IgD-negative memory B cell (primary cell): ENCODE results near the gene DNAJC1. TPM values are rescaled to one million over a fixed set of nuclear protein-coding genes. Genes with fewer than 3 reads are reported as not detected.
A peak's percentile ranks its signal among the peaks of the same experiment; 100 is the strongest.

ENCODE experiments used
- H3K27ac Mint-ChIP-seq, 3 donors: one replicate each; pipeline ENCODE4 v1.8.0; 2020 to 2022; ENCODE audit warnings: mild to moderate bottlenecking in 3 of 3, mixed read lengths in 3 of 3, moderate library complexity in 1 of 3
- H3K27me3 Mint-ChIP-seq: one replicate; pipeline ENCODE4 v1.8.0; 2021; ENCODE audit warnings: mixed read lengths
- H3K36me3 Mint-ChIP-seq: one replicate; pipeline ENCODE4 v1.8.0; 2020; ENCODE audit warnings: mild to moderate bottlenecking, mixed read lengths
- H3K4me1 Mint-ChIP-seq, 3 donors: one replicate each; pipeline ENCODE4 v1.8.0; 2020 to 2022; ENCODE audit warnings: mixed read lengths in 3 of 3, mild to moderate bottlenecking in 1 of 3
- H3K4me3 Mint-ChIP-seq, 4 donors: one replicate each; pipeline ENCODE4 v1.8.0; 2020 to 2022; ENCODE audit warnings: mild to moderate bottlenecking in 4 of 4, mixed read lengths in 4 of 4, moderate library complexity in 3 of 4
- H3K9me3 Mint-ChIP-seq, 3 donors: one replicate each; pipeline ENCODE4 v1.8.0; 2020 to 2021; ENCODE audit warnings: mixed read lengths in 3 of 3, mild to moderate bottlenecking in 1 of 3
- polyA plus RNA-seq: library from polyadenylated mRNA; unstranded; fragments of 300-500 nt; fragmentation: Illumina TruSeq; gene quantifications from one replicate; pipeline ENCODE4 v1.2.3, GENCODE V29; 2021

DNAJC1 gene
- polyA plus RNA-seq, 1 donor from 2014 or later: 17.9 TPM

GRCh38 chr10:21750424-21750823, 253.1 kb downstream of the DNAJC1 start:
- H3K9me3 Mint-ChIP-seq: no peaks in the 10 kb centered on the region
- peaks cover 0 to 3% (median 0%) of the 10 kb centered on the region in 3 donors for H3K4me1 Mint-ChIP-seq
- H3K36me3 Mint-ChIP-seq: no peaks in the 10 kb centered on the region
- no peak overlapping the region for H3K4me3 Mint-ChIP-seq
- H3K27ac Mint-ChIP-seq: peak overlapping the region in 1 of 3 donors; percentile 11
- no peaks in the 10 kb centered on the region for H3K27me3 Mint-ChIP-seq

DNA sequence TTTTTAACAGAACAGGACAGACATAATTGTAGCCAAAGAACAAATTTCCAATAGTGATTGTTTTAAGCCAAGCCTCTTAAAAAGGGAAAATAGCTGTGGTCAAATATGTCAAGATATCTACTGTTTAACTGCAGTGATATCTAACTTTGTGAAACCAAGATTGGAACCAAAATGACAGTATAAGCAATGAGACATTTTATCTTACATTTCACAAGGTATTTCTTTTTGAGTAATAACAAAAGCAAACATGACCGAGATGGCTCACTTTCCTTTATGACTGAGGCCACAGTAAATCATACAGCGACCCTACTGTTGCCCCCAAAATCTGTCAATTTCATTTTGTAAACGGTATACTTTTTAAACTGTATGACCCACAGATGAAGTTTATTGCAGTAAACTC, 253.7 kb downstream of the DNAJC1 start:
- Mint-ChIP-seq H3K4me3 (no peak overlapping the region), H3K4me1 (peaks cover 0 to 3% (median 0%) of the 10 kb centered on the region in 3 donors), H3K9me3 (no peaks in the 10 kb centered on the region), H3K27ac (no peak overlapping the region), H3K27me3 (no peaks in the 10 kb centered on the region), H3K36me3 (no peaks in the 10 kb centered on the region)

DNA sequence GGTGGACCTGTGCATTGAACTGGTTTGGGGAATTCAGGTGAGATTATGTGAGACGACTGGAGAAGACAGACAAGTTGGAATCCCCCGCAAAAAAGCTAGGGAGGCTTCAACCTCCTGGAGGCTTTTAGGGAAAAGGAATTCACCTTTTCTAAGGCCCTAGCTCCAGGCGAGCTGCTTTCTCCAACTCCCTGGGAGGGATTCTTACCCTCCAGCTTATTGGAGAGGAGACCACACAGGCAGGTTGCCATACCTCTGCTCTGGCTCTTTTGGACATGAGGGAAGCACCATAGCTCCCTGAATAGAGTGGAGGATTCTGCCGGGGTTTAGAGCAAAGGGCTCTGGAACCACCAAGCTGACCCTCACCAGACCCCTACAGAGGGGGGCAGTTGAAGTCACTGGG, 255.7 kb downstream of the DNAJC1 start:
- peaks cover 5% of the 10 kb centered on the region for H3K36me3 Mint-ChIP-seq
- H3K9me3 Mint-ChIP-seq: no peaks in the 10 kb centered on the region
- H3K4me1 Mint-ChIP-seq: peaks cover 0 to 3% (median 0%) of the 10 kb centered on the region in 3 donors
- no peaks in the 10 kb centered on the region for H3K27me3 Mint-ChIP-seq
- no peak overlapping the region for H3K4me3 Mint-ChIP-seq
- peak overlapping the region in 1 of 3 donors; percentile 16 for H3K27ac Mint-ChIP-seq

- H3K27ac Mint-ChIP-seq: no peak overlapping the region
- H3K9me3 Mint-ChIP-seq: no peaks in the 10 kb centered on the region
- H3K27me3 Mint-ChIP-seq: no peaks in the 10 kb centered on the region
- H3K4me3 Mint-ChIP-seq: no peak overlapping the region
- H3K36me3 Mint-ChIP-seq: peaks cover 5% of the 10 kb centered on the region
- peaks cover 0 to 3% (median 0%) of the 10 kb centered on the region in 3 donors for H3K4me1 Mint-ChIP-seq
Observed at GRCh38 chr10:21746118-21746517, 257.4 kb downstream of the DNAJC1 start.

DNA sequence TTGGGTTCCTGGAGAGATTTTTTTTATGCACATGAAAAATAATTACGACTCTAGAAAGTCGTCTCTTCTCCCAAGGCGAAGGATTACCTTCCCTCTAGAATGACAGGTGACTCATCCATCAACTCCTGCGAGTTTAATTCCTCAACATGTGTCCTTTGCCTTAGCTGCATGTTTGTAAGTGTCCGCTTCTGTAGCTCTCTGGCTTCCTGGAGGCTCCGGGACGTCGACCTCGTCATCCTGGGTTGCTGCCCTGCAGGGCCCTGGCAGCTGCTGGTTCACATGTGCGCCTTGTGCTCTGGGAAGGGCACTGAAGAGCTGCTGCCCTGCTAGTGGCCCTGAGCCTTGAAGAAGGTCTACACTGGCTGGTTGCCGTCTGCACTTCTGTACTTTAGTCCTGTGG, 259.3 kb downstream of the DNAJC1 start:
- Mint-ChIP-seq H3K4me3 (no peak overlapping the region), H3K27me3 (no peaks in the 10 kb centered on the region), H3K9me3 (no peaks in the 10 kb centered on the region), H3K27ac (no peak overlapping the region), H3K36me3 (peaks cover 9% of the 10 kb centered on the region), H3K4me1 (peaks cover 0 to 3% (median 0%) of the 10 kb centered on the region in 3 donors)

DNA sequence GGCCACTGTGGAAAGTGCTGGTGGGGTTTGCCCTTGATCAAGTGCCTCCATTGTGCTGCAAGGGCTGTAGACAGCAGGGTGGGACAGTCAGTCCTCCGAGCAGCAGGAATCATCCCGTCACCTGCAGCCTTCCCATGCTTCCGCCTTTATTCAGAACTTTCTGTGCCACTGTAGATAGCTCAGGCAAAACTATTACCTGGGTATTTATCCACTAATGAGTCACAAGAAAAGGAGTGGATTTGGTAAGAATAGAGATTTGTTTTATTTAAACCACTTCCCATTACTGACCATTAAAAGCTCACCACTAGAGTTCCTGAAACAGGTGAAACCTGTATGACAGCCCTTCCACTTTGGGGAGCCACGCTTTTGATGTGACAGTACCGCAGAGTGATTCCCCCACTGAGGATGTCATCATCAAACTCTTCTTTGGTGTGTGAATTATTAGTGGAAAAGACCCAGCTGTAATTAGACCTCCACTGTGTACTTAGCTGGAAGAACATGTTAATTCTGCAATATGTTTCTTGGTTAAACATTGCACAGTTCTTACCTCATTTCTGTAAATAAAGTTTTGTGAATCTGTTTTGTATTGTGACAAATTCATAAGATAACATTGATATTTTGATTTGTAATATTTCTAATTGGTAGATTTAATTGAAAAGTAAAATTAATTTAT, 260.7 kb downstream of the DNAJC1 start:
- H3K4me3 Mint-ChIP-seq: no peak overlapping the region
- peaks cover 13% of the 10 kb centered on the region for H3K36me3 Mint-ChIP-seq
- peaks cover 0 to 4% (median 0%) of the 10 kb centered on the region in 3 donors for H3K4me1 Mint-ChIP-seq
- no peak overlapping the region for H3K27ac Mint-ChIP-seq
- H3K9me3 Mint-ChIP-seq: no peaks in the 10 kb centered on the region
- H3K27me3 Mint-ChIP-seq: no peaks in the 10 kb centered on the region

DNA sequence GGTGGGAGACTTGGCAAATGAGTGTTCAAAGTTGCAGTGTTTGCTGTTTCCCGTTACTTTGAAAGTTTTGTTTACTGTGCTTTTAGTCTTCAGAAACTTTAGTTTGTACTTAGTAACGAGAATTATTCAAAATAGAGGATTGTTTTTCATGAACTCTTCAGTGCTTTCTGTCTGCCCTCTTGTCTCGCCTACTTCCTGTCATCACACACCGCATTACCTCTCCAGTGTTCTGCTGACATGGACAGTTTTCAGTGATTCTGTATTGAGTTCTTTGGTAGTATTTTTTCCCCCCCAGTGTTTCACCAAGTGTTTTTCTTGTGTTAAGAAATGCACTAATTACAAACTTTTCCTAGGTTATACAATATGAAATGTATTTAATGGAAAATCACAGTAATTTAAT, 262.5 kb downstream of the DNAJC1 start:
- H3K4me3 Mint-ChIP-seq: no peak overlapping the region

DNA sequence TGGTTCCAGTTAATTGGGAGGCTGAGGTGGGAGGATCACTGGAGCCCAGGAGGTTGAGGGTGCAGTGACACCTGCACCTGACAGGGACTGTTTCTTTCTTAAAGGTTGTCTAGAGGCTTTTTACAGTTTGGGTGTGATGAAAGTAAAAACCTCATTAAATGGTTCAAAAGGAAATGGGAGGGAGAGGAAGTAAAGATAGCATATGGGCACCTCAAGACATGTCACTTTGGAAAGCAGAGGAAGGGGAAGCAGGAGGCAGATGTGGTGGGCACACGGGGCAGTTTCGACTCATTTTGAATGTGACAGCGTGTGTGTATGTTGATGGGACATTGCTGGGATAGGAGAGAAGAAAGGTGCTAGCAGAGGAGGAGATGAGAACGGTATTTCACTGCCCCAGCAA, 266.4 kb downstream of the DNAJC1 start:
- Mint-ChIP-seq H3K9me3 (no peaks in the 10 kb centered on the region), H3K27me3 (no peaks in the 10 kb centered on the region), H3K27ac (peak overlapping the region in 2 of 3 donors; percentile 10 to 63), H3K4me1 (peaks cover 4 to 6% (median 4%) of the 10 kb centered on the region in 3 donors), H3K4me3 (peak overlapping the region in 1 of 4 donors; percentile 14), H3K36me3 (peaks cover 12% of the 10 kb centered on the region)

More for the DNA sequence above, 262.5 kb downstream of the DNAJC1 start:
- Mint-ChIP-seq H3K27ac (no peak overlapping the region), H3K4me1 (peaks cover 1 to 8% (median 2%) of the 10 kb centered on the region in 3 donors), H3K9me3 (no peaks in the 10 kb centered on the region), H3K36me3 (peaks cover 13% of the 10 kb centered on the region), H3K27me3 (no peaks in the 10 kb centered on the region)

DNA sequence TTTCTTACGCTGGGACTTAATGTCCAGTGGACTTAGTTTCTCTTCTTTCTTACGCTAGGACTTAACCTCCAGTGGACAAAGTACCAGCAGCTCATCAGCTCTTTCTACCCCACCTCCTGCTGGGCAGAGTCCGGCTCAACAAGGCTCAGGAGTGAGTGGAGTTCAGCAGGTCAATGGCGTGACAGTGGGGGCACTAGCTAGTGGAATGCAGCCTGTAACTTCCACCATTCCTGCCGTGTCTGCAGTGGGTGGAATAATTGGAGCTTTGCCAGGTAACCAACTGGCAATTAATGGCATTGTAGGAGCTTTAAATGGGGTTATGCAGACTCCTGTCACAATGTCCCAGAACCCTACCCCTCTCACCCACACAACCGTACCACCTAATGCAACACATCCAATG, 269.8 kb downstream of the DNAJC1 start:
- H3K27me3 Mint-ChIP-seq: no peaks in the 10 kb centered on the region
- peak overlapping the region in 1 of 3 donors; percentile 35 for H3K27ac Mint-ChIP-seq
- no peaks in the 10 kb centered on the region for H3K9me3 Mint-ChIP-seq
- no peak overlapping the region for H3K4me3 Mint-ChIP-seq
- H3K36me3 Mint-ChIP-seq: peaks cover 8% of the 10 kb centered on the region
- H3K4me1 Mint-ChIP-seq: peaks cover 4 to 8% (median 4%) of the 10 kb centered on the region in 3 donors

DNA sequence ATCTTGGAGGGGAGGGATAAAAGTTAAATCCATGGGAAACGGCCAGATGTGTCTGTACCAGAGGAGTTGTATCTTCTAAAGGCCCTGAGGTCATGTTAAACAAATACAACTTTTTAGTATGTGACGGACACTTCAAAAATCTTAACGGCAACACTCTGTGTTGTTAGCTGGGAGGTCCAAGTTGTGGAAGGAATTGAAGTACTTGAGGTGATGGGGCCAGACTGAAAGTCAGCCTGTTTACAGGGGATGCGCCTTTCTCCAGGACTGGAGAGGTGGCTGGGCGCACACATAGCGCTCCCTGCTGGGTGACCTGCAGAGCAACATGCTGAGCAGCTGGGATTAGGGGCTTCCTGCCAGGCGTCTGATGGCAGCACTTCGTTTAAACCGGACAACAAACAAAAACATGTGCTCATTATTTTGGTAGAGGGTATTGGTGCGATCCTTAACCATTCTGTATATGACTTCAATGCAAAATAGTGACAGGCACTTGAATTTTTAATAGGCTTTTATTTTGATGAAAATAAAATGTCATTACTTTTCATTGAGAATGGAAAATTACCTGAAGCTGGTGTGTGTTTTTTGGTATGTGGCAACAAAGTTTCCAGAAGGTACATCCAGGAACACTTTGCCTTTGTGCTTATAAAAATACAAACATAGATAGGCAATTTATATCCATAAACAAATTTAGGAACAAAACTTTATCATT, 271.3 kb downstream of the DNAJC1 start:
- peaks cover 4 to 7% (median 4%) of the 10 kb centered on the region in 3 donors for H3K4me1 Mint-ChIP-seq
- no peaks in the 10 kb centered on the region for H3K9me3 Mint-ChIP-seq
- no peak overlapping the region for H3K4me3 Mint-ChIP-seq
- H3K27me3 Mint-ChIP-seq: no peaks in the 10 kb centered on the region
- peaks cover 6% of the 10 kb centered on the region for H3K36me3 Mint-ChIP-seq
- no peak overlapping the region for H3K27ac Mint-ChIP-seq

DNA sequence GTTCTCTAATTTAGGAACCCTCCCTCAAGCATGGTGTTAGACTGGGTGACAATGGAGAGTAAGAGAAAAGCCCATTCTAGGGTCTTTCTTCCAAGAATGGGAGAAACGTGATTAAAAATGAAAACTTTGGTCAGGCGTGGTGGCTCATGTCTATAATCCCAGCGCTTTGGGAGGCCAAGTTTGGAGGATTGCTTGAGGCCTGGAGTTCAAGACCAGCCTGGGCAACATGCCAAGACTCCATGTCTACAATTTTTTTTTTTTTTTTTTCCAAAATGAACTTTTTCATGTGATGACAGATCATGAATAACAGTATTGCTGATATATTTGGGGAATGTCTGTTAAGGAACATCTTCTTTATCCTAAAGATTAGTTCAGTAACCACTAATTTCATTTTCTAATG, 274.9 kb downstream of the DNAJC1 start:
- Mint-ChIP-seq H3K9me3 (no peaks in the 10 kb centered on the region), H3K27ac (no peak overlapping the region), H3K36me3 (peaks cover 2% of the 10 kb centered on the region), H3K4me1 (peaks cover 0 to 2% (median 0%) of the 10 kb centered on the region in 3 donors), H3K27me3 (no peaks in the 10 kb centered on the region), H3K4me3 (no peak overlapping the region)

- Mint-ChIP-seq H3K4me1 (peaks cover 0 to 2% (median 0%) of the 10 kb centered on the region in 3 donors), H3K36me3 (peaks cover 2% of the 10 kb centered on the region), H3K4me3 (no peak overlapping the region), H3K27ac (no peak overlapping the region), H3K9me3 (no peaks in the 10 kb centered on the region), H3K27me3 (no peaks in the 10 kb centered on the region)
Observed at GRCh38 chr10:21727452-21728168, 275.9 kb downstream of the DNAJC1 start.

DNA sequence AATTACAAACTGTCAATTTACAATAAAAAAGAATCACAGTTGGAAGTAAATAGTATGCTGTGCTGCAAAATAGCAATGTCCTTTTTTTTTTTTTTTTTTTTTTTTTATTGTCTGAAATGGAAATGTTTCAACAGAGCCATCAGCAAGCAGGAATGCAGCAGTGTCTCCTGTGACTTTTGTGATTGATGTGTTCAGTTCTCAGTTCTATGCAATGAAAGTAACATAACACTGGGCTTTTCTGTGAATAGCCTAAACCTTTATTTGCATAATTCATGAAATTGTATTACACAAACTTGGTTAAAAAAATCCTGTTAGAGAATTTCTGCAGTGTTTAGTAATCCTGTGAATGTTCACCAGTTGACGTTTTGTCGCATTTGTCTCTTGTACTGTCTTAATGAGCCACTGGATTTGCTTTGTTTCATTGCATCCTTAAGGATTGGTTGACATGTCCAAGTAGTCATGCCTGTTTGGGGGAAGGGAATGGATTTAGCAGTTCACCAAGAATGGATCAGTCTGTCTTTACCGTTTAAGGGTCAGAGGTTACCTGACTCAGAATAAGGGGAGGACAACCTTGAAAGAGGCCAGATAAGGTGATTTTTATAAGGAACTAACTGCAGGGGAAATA, 276.8 kb downstream of the DNAJC1 start:
- no peak overlapping the region for H3K27ac Mint-ChIP-seq
- peaks cover 0 to 2% (median 0%) of the 10 kb centered on the region in 3 donors for H3K4me1 Mint-ChIP-seq
- H3K27me3 Mint-ChIP-seq: no peaks in the 10 kb centered on the region
- no peak overlapping the region for H3K4me3 Mint-ChIP-seq
- H3K9me3 Mint-ChIP-seq: no peaks in the 10 kb centered on the region
- H3K36me3 Mint-ChIP-seq: peaks cover 2% of the 10 kb centered on the region

- H3K36me3 Mint-ChIP-seq: peaks cover 3% of the 10 kb centered on the region
- no peak overlapping the region for H3K4me3 Mint-ChIP-seq
- no peaks in the 10 kb centered on the region for H3K27me3 Mint-ChIP-seq
- H3K27ac Mint-ChIP-seq: no peak overlapping the region
- no peaks in the 10 kb centered on the region for H3K4me1 Mint-ChIP-seq
- no peaks in the 10 kb centered on the region for H3K9me3 Mint-ChIP-seq
Observed at GRCh38 chr10:21724687-21725367, 278.7 kb downstream of the DNAJC1 start.
